ENCODE measurements around the gene UMAD1.
"Not testable (repeated sequence)": the region's sequence is repeated elsewhere in the genome, so short reads cannot be mapped to it uniquely, and the experiment has no call there.

The UMAD1 gene

GRCh38 chr7:7816084-7816483, 175.5 kb downstream of the UMAD1 start:
- DNase-seq: no peak
- Histone ChIP-seq H3K23ac (ENCODE audit: low read length) (no peak overlapping the region), H3K36me3 (ENCODE audit: control insufficient read depth, insufficient read depth, low read length) (no peaks in the 10 kb centered on the region), H2BK15ac (replicated peaks; ENCODE audit: low read depth) (no peak overlapping the region), H3K27me3 (ENCODE audit: insufficient read depth, low read length, poor library complexity) (no peaks in the 10 kb centered on the region), H3K4me2 (ENCODE audit: low read length) (no peak overlapping the region), H4K5ac (ENCODE audit: low read length) (no peak overlapping the region), H3K79me2 (ENCODE audit: control insufficient read depth, insufficient read depth, low read length) (no peaks in the 10 kb centered on the region), H3K27ac (ENCODE audit: low read depth, low read length) (no peak overlapping the region), H2AK5ac (ENCODE audit: low read length) (no peak overlapping the region), H3K4ac (ENCODE audit: low read depth, low read length) (no peak overlapping the region), H3K9ac (ENCODE audit: low read length) (no peak overlapping the region), H3K4me3 (ENCODE audit: low read length) (no peak overlapping the region), H2BK120ac (ENCODE audit: low read depth, low read length) (no peak overlapping the region), H3K4me1 (ENCODE audit: control insufficient read depth, low read depth, low read length) (no peaks in the 10 kb centered on the region), H3K79me1 (ENCODE audit: low read length) (no peaks in the 10 kb centered on the region), H3K18ac (ENCODE audit: low read length) (no peak overlapping the region), H4K8ac (ENCODE audit: low read depth, low read length) (no peak overlapping the region), H3K56ac (ENCODE audit: low read length) (no peak overlapping the region), H2BK5ac (ENCODE audit: low read length) (no peak overlapping the region)
- no CpG with 5 or more reads among the region's 7 CpGs for WGBS (ENCODE audit: extremely low coverage, insufficient coverage, low lambda C conversion rate)

- H3K36me3 ChIP-seq (ENCODE audit: control insufficient read depth, insufficient read depth, low read length): no peaks in the 10 kb centered on the region
- no peak for DNase-seq
- H3K56ac ChIP-seq (ENCODE audit: low read length): no peak overlapping the region
- H2BK15ac ChIP-seq (replicated peaks; ENCODE audit: low read depth): no peak overlapping the region
- no peaks in the 10 kb centered on the region for H3K79me2 ChIP-seq (ENCODE audit: control insufficient read depth, insufficient read depth, low read length)
- H2BK5ac ChIP-seq (ENCODE audit: low read length): no peak overlapping the region
- H3K27me3 ChIP-seq (ENCODE audit: insufficient read depth, low read length, poor library complexity): no peaks in the 10 kb centered on the region
- H3K4me2 ChIP-seq (ENCODE audit: low read length): no peak overlapping the region
- no peak overlapping the region for H2BK120ac ChIP-seq (ENCODE audit: low read depth, low read length)
- no peak overlapping the region for H3K4me3 ChIP-seq (ENCODE audit: low read length)
- no peak overlapping the region for H3K4ac ChIP-seq (ENCODE audit: low read depth, low read length)
- H3K9ac ChIP-seq (ENCODE audit: low read length): no peak overlapping the region
- no peak overlapping the region for H2AK5ac ChIP-seq (ENCODE audit: low read length)
- H3K79me1 ChIP-seq (ENCODE audit: low read length): no peaks in the 10 kb centered on the region
- no peak overlapping the region for H3K18ac ChIP-seq (ENCODE audit: low read length)
- no peak overlapping the region for H3K27ac ChIP-seq (ENCODE audit: low read depth, low read length)
- H3K23ac ChIP-seq (ENCODE audit: low read length): no peak overlapping the region
- H3K4me1 ChIP-seq (ENCODE audit: control insufficient read depth, low read depth, low read length): no peaks in the 10 kb centered on the region
- WGBS (ENCODE audit: extremely low coverage, insufficient coverage, low lambda C conversion rate): no CpG with 5 or more reads among the region's 7 CpGs
- H4K8ac ChIP-seq (ENCODE audit: low read depth, low read length): no peak overlapping the region
- no peak overlapping the region for H4K5ac ChIP-seq (ENCODE audit: low read length)
Observed at GRCh38 chr7:7816816-7817536, 176.4 kb downstream of the UMAD1 start.

- no peak overlapping the region for H3K56ac ChIP-seq (ENCODE audit: low read length)
- H3K9ac ChIP-seq (ENCODE audit: low read length): no peak overlapping the region
- no peak overlapping the region for H3K4me3 ChIP-seq (ENCODE audit: low read length)
- no peak overlapping the region for H3K4ac ChIP-seq (ENCODE audit: low read depth, low read length)
- H3K18ac ChIP-seq (ENCODE audit: low read length): no peak overlapping the region
- no peak overlapping the region for H3K23ac ChIP-seq (ENCODE audit: low read length)
- WGBS (ENCODE audit: extremely low coverage, insufficient coverage, low lambda C conversion rate): no CpG with 5 or more reads among the region's 2 CpGs
- no peak for DNase-seq
- H3K79me1 ChIP-seq (ENCODE audit: low read length): no peaks in the 10 kb centered on the region
- no peak overlapping the region for H4K8ac ChIP-seq (ENCODE audit: low read depth, low read length)
- H3K27ac ChIP-seq (ENCODE audit: low read depth, low read length): no peak overlapping the region
- no peaks in the 10 kb centered on the region for H3K27me3 ChIP-seq (ENCODE audit: insufficient read depth, low read length, poor library complexity)
- H3K4me2 ChIP-seq (ENCODE audit: low read length): no peak overlapping the region
- H2BK120ac ChIP-seq (ENCODE audit: low read depth, low read length): no peak overlapping the region
- H3K79me2 ChIP-seq (ENCODE audit: control insufficient read depth, insufficient read depth, low read length): no peaks in the 10 kb centered on the region
- H3K36me3 ChIP-seq (ENCODE audit: control insufficient read depth, insufficient read depth, low read length): no peaks in the 10 kb centered on the region
- H4K5ac ChIP-seq (ENCODE audit: low read length): no peak overlapping the region
- no peak overlapping the region for H2BK15ac ChIP-seq (replicated peaks; ENCODE audit: low read depth)
- no peaks in the 10 kb centered on the region for H3K4me1 ChIP-seq (ENCODE audit: control insufficient read depth, low read depth, low read length)
- H2BK5ac ChIP-seq (ENCODE audit: low read length): no peak overlapping the region
- no peak overlapping the region for H2AK5ac ChIP-seq (ENCODE audit: low read length)
Observed at GRCh38 chr7:7817748-7818147, 177.2 kb downstream of the UMAD1 start.

GRCh38 chr7:7818179-7818578, 177.6 kb downstream of the UMAD1 start:
- not testable (repeated sequence) for H3K27ac ChIP-seq (ENCODE audit: low read depth, low read length); H3K56ac ChIP-seq (ENCODE audit: low read length); H3K23ac ChIP-seq (ENCODE audit: low read length); H4K8ac ChIP-seq (ENCODE audit: low read depth, low read length); H2AK5ac ChIP-seq (ENCODE audit: low read length); H3K4me3 ChIP-seq (ENCODE audit: low read length); H2BK120ac ChIP-seq (ENCODE audit: low read depth, low read length); H3K36me3 ChIP-seq (ENCODE audit: control insufficient read depth, insufficient read depth, low read length); H3K79me1 ChIP-seq (ENCODE audit: low read length); H3K4ac ChIP-seq (ENCODE audit: low read depth, low read length); H3K79me2 ChIP-seq (ENCODE audit: control insufficient read depth, insufficient read depth, low read length); H3K9ac ChIP-seq (ENCODE audit: low read length); H3K27me3 ChIP-seq (ENCODE audit: insufficient read depth, low read length, poor library complexity); H3K4me2 ChIP-seq (ENCODE audit: low read length); H3K4me1 ChIP-seq (ENCODE audit: control insufficient read depth, low read depth, low read length); DNase-seq; H4K5ac ChIP-seq (ENCODE audit: low read length); H2BK15ac ChIP-seq (replicated peaks; ENCODE audit: low read depth); H2BK5ac ChIP-seq (ENCODE audit: low read length); H3K18ac ChIP-seq (ENCODE audit: low read length)
- WGBS (ENCODE audit: extremely low coverage, insufficient coverage, low lambda C conversion rate): no CpG with 5 or more reads among the region's 2 CpGs

- Histone ChIP-seq H3K4me1 (ENCODE audit: control insufficient read depth, low read depth, low read length) (no peaks in the 10 kb centered on the region), H3K23ac (ENCODE audit: low read length) (no peak overlapping the region), H3K18ac (ENCODE audit: low read length) (no peak overlapping the region), H3K4ac (ENCODE audit: low read depth, low read length) (no peak overlapping the region), H2BK5ac (ENCODE audit: low read length) (no peak overlapping the region), H3K9ac (ENCODE audit: low read length) (no peak overlapping the region), H3K4me3 (ENCODE audit: low read length) (no peak overlapping the region), H3K79me1 (ENCODE audit: low read length) (no peaks in the 10 kb centered on the region), H3K79me2 (ENCODE audit: control insufficient read depth, insufficient read depth, low read length) (no peaks in the 10 kb centered on the region), H3K4me2 (ENCODE audit: low read length) (no peak overlapping the region), H3K56ac (ENCODE audit: low read length) (no peak overlapping the region), H2BK120ac (ENCODE audit: low read depth, low read length) (no peak overlapping the region), H3K36me3 (ENCODE audit: control insufficient read depth, insufficient read depth, low read length) (no peaks in the 10 kb centered on the region), H2AK5ac (ENCODE audit: low read length) (no peak overlapping the region), H2BK15ac (replicated peaks; ENCODE audit: low read depth) (no peak overlapping the region), H3K27me3 (ENCODE audit: insufficient read depth, low read length, poor library complexity) (no peaks in the 10 kb centered on the region), H4K5ac (ENCODE audit: low read length) (no peak overlapping the region), H3K27ac (ENCODE audit: low read depth, low read length) (no peak overlapping the region), H4K8ac (ENCODE audit: low read depth, low read length) (no peak overlapping the region)
- WGBS (ENCODE audit: extremely low coverage, insufficient coverage, low lambda C conversion rate): no CpG with 5 or more reads among the region's 6 CpGs
- DNase-seq: no peak
Observed at GRCh38 chr7:7819442-7820247, 179.1 kb downstream of the UMAD1 start.
